GM21528 (cell line): ENCODE results near the gene FBXO2.
"Not testable (repeated sequence)": the region's sequence is repeated elsewhere in the genome, so short reads cannot be mapped to it uniquely, and the experiment has no call there.

Experiments used
- ATAC-seq: cut with Tn5 transposase; IDR thresholded peaks from one replicate; pipeline ENCODE4 v1.9.1; 2021; ENCODE audit warnings: mild to moderate bottlenecking, moderate library complexity; ENCODE audit not compliant: unreplicated experiment, low FRiP score

Gene FBXO2

DNA sequence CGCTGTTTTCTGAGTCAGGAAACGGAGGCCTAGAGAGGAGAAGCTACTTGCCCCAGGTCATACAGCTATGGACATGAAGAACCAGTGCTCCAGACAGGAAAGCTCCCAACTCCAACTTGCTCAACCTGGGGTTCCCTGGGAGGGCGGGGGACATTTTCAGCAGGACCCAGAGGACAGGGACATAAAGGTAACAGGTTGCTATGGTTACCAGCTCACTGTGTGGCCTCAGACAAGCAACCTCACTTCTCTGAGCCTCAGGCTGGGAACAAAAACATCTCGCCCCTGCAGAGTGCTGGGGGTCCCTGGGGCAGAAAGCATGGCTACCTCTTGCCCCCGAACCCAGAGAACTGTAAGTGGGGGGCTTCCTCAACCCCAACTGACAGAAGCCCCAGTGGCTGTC, 16.1 kb downstream of the FBXO2 start:
- ATAC-seq: no peak

DNA sequence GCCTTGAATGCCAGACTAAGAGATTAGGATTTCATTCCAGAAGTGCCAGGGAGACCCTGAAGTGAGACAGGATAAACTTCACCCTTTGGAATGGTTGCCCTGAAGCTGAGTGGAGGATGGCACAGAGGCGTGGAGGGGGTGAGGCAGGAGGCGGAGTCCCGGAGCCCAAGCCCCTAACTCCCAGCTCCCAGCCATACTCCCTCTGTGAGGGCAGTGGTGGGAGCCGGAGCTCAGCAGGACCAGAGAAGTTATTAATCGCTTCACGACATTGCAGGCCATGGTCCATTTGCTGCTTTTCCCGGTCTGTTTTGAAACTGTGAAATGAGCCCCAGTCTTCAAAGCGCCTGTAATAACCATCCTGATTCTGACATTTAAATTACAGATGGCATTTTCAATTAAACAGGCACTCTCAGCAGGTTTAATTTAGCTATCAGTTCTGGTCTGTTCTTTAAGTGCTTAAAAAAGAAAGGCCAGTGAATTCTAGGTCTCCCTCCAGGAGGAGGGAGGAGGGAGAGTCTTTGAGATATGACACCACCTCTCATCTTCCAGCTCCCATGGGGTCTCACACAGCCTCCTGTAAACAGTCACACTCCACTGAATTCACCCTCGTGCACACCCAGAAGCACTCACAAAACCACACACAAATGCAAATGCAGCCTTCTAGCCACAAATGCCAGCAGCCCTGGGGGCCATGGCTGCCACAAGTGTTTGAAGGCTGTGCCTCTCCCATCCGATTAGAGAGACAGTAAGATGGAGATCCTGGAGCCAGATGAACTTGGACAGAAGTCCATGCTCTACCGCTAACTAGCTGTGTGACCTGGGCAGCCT, 19.6 kb downstream of the FBXO2 start:
- no peak for ATAC-seq

DNA sequence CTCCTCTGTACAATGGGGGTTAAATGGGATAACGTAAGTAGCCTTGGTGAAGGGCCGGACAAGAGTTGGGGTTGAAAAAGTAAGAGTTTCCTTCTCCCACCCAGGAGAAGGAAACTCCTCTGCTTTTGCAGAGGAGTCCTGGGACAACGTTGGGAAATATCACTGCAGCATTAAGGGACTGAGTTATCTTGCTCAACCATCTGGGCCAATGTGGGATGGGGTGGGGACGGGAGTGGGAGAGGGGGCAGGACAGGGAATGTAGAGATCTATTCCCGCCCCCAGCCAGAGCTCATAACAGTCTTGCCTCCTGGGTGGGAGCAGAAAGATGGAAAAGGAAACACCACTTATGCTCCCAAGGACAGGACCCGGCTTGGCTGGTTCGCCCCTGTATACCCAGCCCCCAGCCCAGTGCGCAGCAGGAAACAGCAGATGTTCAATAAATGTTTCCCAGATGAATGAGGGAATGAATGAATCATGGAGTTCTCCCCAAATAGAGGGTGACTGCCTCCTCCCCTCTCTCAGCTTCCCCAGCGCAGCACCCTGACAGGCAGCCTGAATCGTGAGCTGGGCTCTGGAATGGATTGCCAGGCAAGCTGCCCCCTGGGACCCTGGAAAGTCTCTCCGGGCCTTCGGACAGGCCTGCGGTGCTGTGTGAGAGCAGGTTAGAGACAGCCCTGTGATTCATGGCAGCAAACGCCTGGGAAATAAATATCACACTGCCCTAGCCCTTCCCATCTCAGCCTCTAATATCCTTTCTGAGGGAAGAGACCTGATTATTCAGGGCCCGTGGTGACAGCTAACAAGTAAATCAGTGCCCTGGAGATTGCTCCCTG, 24.8 kb downstream of the FBXO2 start:
- no peak for ATAC-seq

DNA sequence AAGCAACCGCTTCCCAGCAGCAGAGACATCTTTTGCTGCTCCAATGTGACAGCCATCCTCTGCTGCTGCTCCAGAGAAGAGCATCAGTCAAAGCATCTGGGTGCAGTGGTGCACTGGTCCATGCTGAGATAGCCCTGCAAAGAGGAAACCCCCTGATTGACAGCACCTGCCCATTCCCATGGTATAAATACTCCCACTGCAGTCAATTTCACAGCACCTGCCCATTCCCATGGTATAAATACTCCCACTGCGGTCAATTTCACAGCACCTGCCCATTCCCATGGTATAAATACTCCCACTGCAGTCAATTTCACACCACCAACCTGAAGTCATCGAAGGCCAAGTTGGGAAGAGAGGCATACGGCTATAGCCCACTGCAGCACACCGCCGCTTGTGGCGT, 25.5 kb downstream of the FBXO2 start:
- ATAC-seq: no peak

DNA sequence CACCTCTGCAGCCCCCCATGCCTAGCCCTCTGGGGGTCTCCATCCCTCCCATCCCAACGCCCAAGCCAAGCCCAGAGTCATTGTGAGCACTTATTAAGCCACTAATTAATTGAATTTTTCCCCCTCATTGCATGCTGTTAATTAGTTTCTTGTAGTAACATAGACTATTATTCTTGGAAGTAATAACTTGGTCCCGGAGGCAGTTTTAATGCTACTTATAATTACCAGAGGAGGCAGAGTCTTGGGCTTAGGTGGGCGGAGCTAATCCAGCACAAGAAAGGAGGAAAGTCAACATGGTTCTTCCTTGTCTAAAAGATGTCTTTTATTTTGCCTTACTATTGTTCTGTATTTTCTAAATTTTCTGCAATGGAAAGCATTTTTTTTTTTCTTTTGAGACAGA, 27.7 kb downstream of the FBXO2 start:
- ATAC-seq: no peak

DNA sequence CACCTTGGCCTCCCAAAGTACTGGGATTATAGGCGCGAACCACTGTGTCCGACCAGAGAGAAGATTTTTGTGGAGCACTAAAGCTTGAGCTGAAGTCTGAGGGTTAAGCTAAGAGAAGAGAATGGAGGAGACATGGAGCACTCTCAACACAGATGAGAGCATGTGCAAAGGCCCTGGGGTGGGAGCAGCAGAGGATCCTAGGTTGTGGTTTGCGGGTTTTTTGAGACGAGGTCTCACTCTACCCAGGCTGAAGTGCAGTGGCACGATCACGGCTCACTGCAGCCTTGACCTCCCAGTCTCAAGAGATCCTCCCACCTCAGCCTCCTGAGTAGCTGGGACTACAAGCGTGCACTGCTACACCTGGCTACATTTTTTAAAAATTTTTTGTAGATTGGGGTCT, 30.5 kb downstream of the FBXO2 start:
- ATAC-seq: no peak

DNA sequence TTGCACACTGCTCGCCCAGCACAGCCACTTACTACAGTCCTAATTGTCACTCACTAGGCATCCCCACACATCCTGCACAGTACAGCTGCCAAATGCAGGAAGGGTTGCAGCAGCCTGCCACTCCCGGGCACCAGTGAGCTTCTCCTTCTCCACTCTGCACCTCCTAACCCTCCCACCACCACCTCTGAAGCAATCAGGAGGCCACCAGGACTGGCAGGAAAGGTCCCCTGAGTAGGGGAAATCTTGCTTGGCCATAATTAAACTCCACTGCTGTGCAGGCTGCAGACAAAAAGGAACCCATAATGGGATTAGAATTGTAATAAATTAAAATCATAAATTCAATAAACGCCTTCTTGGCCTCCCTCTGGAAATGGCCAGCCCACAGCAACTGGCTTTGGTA, 31.8 kb downstream of the FBXO2 start:
- no peak for ATAC-seq

DNA sequence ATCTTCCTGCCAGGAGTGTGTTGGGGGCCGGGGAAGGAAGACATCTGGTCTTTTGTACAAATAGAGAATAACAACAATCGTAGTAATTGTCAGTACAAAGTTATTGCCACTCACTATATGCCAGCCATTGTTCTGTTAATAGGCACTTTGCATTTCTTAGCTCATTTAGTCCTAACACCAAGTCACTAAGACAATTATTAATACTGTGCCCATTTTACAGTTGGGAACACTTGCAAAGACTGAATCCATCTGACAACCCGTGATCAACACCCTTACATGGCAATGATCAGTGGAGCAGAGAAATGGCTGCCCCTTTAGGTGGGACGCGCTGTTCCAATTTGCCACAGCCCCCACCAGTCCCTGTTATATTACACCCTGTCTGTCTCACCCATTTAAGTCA, 33.3 kb downstream of the FBXO2 start:
- ATAC-seq: no peak

DNA sequence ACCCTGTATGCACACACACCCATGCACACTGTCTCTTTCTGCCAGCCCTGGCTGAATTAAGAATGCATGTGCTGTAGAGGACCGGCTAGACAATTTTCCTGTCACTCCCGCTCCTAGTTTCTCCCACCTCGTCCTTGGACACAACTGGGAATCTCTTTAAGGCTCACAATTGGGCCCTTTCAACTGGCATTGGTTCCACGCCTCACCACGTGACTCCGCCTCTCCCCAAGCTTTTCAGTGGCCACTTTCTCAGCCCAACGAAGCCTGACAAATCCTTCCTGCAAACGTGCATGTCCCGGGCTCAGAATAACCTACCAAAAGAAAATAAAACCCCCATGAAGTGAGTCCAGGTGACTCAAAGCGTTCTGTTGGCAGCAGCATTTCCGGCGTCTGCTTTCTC, 33.8 kb downstream of the FBXO2 start:
- no peak for ATAC-seq

DNA sequence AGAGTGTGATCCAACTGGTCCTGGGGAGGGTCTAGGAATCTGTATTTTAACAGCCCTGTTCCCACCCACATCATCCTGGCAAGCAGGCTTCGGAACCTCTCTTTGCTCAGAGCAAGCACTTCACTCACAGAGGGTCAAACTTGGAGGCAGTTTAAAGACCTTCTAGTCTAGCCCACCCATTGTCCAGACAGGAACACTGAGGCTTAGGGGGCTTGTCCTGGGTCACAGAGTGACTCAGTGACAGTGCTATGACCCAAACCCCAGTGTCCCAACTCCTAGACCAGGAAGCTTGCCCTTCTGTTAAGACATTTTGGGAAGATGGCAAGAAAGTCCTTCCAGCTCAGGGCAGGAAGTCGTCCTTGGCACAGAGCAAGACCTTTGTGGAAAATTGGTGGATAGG, 36.5 kb downstream of the FBXO2 start:
- ATAC-seq: no peak

DNA sequence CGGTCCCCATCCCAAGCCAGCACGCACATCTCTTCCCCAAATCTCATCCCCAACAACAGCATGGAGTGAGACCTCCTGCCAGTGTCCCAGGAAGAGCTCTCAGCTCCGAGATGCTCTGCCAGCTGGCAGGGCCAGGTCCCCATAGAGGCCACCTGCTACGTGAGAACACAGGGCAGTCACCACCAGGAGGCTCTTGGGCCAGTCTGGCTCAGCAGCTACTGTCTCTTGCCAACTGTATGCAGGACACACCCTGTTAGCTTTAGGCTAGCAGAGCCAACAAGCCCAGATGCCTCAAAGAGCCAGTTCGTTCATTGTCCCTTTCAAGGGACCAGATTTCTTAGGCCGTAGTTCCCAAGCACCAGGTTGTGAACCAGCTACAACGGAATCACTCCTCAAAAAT, 36.9 kb downstream of the FBXO2 start:
- ATAC-seq: no peak

DNA sequence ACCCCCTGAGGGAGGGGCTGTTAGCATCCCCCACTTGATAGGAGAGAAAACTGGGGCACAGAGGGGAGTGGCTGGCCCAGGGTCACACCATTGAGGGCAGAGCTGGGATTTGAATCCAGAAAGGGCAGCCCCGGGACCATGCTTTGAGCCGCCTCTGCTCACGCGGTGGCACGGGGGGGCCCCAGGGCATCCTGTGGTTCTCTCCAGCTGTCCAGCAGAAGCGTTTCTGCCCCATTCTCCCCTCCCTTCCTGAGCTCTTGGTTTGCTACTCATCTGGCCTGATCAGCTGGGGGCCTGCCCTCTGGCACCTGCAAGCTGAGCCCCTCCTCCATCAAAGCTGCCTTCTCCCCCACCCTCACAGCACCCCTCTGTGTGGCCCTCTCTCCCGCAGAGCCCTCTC, 37.5 kb downstream of the FBXO2 start:
- ATAC-seq: no peak

DNA sequence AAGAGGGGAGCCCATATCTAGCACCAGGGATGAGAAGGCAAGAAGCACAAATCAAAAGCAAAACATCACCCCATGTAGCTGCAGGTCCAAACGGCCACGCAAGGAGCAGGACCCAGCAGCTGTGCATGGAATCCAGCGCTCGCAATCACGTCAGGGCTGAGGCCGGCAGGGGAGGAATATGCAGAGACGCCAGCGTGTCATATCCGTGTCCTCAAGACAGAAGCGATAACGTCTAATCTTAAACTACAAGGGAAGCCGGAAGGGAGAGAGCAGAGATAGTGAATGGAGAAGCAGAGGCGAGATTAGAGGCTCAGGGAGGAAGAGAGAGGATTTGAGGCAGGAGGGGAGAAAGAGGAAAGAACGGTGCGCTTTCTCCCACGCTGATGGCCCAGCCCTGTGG, 39.1 kb downstream of the FBXO2 start:
- no peak for ATAC-seq

DNA sequence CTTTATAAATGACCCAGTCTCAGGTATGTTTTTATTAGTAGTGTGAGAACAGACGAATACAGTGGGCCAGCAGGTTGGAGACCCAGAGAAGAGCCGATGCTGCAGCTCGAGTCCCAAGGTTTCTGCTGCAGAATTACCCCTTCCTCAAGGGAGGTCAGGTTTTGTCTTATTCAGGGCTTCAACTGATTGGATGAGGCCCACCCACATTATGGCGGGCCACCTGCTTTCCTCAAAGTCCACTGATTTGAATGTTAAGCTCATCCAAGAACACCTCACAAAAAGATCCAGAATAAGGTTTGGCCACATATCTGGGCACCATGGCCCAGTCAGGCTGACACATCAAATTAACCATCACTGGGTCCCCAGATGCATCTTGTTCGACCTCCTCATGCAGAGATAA, 40.9 kb downstream of the FBXO2 start:
- ATAC-seq: no peak

DNA sequence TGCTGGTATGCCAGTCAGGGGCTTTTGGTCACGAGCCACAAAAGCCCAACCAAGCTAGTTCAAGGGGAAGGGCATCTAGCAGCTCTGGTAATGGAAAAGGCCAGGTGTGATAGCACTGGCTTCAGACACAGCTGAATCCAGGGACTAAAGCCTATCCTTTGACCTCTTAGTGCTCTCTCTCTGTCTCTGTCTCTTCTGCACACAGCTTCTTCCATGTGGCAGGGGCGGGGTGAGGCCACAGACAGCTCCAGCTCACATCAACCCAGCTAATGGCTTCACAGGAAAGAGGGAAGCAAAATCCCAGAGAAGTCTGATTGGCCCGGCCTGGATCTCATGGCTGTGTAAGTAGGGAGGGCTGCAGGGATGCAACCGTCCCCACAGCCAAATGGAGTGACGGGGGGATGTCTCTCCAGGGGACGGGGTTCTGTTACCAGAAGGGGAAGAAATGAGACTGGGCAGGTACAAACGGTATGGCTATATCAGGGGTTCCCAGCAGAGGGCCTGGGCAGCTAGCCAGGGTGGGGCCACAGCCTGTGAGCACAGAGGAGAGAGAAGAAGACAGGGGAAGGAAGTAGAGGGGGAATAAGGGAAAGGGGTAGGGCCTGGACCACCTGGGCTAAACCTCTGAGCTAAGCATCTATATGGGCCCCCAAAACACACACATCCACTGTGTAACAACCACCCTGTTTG, 42.4 kb downstream of the FBXO2 start:
- ATAC-seq: no peak

DNA sequence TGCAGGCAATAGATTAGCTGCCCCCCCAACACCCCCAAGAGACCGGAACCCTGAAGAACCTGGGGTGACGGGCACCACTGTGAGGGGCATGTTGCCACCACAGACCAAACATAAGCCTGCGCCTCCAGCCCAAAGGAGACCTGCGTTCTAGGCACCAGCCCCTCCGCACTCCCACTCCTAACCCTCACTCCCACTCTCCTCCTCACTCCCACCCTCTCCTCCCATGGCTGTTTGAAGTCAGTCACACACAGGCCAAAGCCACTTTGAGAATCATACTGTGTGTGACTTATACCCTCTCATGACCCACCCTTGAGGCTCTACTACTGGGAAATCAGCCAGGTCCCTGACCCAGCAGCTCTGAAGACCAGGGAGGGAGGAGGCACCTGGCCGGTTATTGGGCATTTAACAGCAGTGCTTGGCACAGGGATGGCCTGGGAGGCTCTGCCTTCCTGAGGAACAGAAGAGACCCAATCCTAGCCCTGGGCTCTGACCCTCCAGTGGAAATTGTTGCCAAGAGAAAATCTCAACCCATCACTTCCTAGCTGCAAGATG, 43.5 kb downstream of the FBXO2 start:
- no peak for ATAC-seq

DNA sequence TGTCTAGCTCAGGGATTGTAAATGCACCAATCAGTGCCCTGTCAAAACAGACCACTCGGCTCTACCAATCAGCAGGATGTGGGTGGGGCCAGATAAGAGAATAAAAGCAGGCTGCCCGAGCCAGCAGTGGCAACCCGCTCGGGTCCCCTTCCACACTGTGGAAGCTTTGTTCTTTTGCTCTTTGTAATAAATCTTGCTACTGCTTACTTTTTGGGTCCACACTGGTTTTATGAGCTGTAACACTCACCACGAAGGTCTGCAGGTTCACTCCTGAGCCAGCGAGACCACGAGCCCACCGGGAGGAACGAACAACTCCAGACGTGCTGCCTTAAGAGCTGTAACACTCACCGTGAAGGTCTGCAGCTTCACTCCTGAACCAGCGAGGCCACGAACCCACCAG, 44.9 kb downstream of the FBXO2 start:
- not testable (repeated sequence) for ATAC-seq

DNA sequence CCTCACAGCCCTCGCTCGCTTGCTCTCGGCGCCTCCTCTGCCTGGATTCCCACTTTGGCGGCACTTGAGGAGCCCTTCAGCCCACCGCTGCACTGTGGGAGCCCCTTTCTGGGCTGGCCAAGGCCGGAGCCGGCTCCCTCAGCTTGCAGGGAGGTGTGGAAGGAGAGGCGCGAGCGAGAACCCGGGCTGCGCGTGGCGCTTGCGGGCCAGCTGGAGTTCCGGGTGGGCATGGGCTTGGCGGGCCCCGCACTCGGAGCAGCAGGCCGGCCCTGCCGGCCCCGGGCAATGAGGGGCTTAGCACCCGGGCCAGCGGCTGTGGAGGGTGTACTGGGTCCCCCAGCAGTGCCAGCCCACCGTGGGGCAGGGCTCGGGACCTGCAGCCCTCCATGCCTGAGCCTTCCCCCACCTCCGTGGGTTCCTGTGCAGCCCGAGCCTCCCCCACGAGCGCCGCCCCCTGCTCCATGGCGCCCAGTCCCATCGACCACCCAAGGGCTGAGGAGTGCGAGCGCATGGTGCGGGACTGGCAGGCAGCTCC, 45.6 kb downstream of the FBXO2 start:
- ATAC-seq: not testable (repeated sequence)

DNA sequence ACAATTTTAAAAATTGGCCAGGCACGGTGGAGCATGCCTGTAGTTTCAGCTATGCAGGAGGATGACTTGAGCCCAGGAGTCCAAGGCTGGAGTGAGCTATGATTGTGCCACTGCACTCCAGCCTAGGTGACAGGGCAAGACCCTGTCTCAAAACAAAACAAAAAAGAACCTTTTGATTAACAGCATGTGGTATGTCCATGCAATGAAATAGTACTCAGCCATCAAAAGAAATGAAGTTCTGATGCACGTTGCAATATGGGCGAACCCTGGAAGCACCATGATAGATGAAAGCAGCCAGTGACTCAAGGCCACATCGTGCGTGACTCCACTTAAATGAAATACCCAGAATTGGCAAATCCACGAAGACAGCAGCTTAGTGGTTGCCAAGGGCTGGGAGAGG, 47.5 kb downstream of the FBXO2 start:
- ATAC-seq: no peak

DNA sequence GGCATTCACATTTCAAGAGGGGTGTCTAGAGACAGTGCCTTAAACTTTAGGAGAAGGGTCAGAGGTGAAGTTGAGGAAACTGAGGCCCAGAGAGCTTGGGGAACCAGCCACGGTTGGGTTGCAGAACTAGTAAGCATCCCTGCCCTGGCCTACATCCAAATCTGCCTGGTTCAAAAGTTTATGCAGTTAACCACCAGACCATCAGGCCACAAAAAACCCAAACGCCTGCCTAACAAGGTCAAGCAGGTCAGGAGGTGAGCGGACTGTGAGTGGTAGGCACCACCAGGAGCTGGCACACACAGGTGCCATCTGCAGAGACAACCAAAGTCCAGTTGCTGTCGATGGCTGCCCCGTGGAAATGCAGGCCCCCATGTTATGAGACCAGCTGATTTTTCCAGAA, 51.2 kb downstream of the FBXO2 start:
- ATAC-seq: no peak

DNA sequence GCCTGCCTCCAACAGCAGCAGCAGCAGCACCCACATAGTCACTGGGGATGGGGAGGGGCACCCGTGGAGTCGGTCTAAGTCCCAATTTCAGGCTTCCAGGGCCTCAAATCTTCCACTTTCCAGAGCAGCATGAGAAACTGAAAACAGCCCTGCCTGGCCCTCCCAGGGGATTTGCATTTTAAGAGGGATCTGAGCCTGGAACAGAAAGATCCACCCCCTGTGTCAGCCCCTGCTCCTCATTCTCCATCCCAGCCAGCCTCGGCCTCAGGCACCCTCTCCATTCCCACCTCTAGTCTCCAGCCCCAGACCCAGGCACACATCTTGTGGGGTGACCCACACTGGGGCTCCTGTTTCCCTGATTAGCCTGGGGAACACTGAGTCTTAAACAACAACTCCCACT, 51.8 kb downstream of the FBXO2 start:
- ATAC-seq: no peak
